Measurements from ENCODE around the gene SERHL2. TPM values are rescaled to one million over a fixed set of nuclear protein-coding genes. Genes with fewer than 3 reads are reported as not detected.

Gene SERHL2
- total and polyA plus RNA-seq, 2 experiments from 2014 or later = 1.5 to 2.1 TPM

- H3K4me2 ChIP-seq = peak within 1 kb of the TSS; percentile 99
- H3K36me3 ChIP-seq (ENCODE audit: insufficient read depth) = no peaks in the 10 kb centered on the region
- H3K27me3 ChIP-seq (ENCODE audit: insufficient read depth) = no peaks in the 10 kb centered on the region
- peaks cover 26% of the 10 kb centered on the region for H4K20me1 ChIP-seq (replicated peaks; ENCODE audit: insufficient read depth)
- Mint-ChIP-seq H3K9me3 (no peaks in the 10 kb centered on the region; the same call in 2 of the 3 replicates), H3K36me3 (ENCODE audit: low read depth) (peaks cover 35% of the 10 kb centered on the region), H3K4me1 (peaks cover 42% of the 10 kb centered on the region), H3K27ac (peak within 1 kb of the TSS; percentile 100), H3K4me3 (peak within 1 kb of the TSS; percentile 92), H3K27me3 (ENCODE audit: insufficient read depth, low read depth, poor library complexity) (peaks cover 44% of the 10 kb centered on the region)
- DNase-seq (ENCODE audit: low spot score) (peak; percentile 99), ATAC-seq (peak; percentile 72)
- peak within 1 kb of the TSS; percentile 94 for H3K27ac ChIP-seq (ENCODE audit: low read depth)
- no peak within 1 kb of the TSS for H2AFZ ChIP-seq
- no peaks in the 10 kb centered on the region for H3K9me2 ChIP-seq (ENCODE audit: insufficient read depth)
- H3K79me2 ChIP-seq (replicated peaks; ENCODE audit: insufficient read depth) = peaks cover 48% of the 10 kb centered on the region
- H3K4me1 ChIP-seq (ENCODE audit: insufficient read depth) = peaks cover 15% of the 10 kb centered on the region; the same call in 1 of the 2 replicates
- peaks cover 5% of the 10 kb centered on the region for H3F3A ChIP-seq (replicated peaks; ENCODE audit: low read depth)
- peak within 1 kb of the TSS; percentile 99 for H3K4me3 ChIP-seq
- no peak for TF ChIP-seq ZNF462 (CRISPR knock-in tag; IDR thresholded peaks at IDR 0.05)
- peak in 1 of 2 experiments; percentile 30; a peak in 2 of 4 replicates for TF ChIP-seq CTCF (conservative IDR thresholded peaks at IDR 0.05; ENCODE audit: low read depth in 2 of 2)
- 0 out of 2 replicates have a peak, but pooled peaks have one; percentile 19 for TF ChIP-seq ETS1 (IDR thresholded peaks at IDR 0.05)
Measured at GRCh38 chr22:42614312-42615091, 60.7 kb downstream of the SERHL2 start, which contains the start of gene POLDIP3. TSS of gene POLDIP3 (minus strand) at chr22:42614883. CDS start at chr22:42614857, 26 bp downstream.

Data from GM23338 (cell line).